HG03097 (cell line): ENCODE data around the gene FANCM.

Source experiments
- ATAC-seq: cut with Tn5 transposase; IDR thresholded peaks from one replicate; pipeline ENCODE4 v1.9.1; 2021; ENCODE audit not compliant: unreplicated experiment, low FRiP score

The FANCM gene, protein sequence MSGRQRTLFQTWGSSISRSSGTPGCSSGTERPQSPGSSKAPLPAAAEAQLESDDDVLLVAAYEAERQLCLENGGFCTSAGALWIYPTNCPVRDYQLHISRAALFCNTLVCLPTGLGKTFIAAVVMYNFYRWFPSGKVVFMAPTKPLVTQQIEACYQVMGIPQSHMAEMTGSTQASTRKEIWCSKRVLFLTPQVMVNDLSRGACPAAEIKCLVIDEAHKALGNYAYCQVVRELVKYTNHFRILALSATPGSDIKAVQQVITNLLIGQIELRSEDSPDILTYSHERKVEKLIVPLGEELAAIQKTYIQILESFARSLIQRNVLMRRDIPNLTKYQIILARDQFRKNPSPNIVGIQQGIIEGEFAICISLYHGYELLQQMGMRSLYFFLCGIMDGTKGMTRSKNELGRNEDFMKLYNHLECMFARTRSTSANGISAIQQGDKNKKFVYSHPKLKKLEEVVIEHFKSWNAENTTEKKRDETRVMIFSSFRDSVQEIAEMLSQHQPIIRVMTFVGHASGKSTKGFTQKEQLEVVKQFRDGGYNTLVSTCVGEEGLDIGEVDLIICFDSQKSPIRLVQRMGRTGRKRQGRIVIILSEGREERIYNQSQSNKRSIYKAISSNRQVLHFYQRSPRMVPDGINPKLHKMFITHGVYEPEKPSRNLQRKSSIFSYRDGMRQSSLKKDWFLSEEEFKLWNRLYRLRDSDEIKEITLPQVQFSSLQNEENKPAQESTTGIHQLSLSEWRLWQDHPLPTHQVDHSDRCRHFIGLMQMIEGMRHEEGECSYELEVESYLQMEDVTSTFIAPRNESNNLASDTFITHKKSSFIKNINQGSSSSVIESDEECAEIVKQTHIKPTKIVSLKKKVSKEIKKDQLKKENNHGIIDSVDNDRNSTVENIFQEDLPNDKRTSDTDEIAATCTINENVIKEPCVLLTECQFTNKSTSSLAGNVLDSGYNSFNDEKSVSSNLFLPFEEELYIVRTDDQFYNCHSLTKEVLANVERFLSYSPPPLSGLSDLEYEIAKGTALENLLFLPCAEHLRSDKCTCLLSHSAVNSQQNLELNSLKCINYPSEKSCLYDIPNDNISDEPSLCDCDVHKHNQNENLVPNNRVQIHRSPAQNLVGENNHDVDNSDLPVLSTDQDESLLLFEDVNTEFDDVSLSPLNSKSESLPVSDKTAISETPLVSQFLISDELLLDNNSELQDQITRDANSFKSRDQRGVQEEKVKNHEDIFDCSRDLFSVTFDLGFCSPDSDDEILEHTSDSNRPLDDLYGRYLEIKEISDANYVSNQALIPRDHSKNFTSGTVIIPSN (N-terminal part only)

GRCh38 chr14:45135659-45136395 is at the start of gene FANCM:
Gene FANCM (plus strand): TSS chr14:45135930. CDS start chr14:45136032, 102 bp downstream.
- peak; percentile 47 for ATAC-seq

- ATAC-seq, result no peak
Measured at GRCh38 chr14:45089813-45090212, 45.9 kb upstream of the FANCM start.

GRCh38 chr14:45091710-45092109 is 44.0 kb upstream of the FANCM start:
- no peak for ATAC-seq

DNA sequence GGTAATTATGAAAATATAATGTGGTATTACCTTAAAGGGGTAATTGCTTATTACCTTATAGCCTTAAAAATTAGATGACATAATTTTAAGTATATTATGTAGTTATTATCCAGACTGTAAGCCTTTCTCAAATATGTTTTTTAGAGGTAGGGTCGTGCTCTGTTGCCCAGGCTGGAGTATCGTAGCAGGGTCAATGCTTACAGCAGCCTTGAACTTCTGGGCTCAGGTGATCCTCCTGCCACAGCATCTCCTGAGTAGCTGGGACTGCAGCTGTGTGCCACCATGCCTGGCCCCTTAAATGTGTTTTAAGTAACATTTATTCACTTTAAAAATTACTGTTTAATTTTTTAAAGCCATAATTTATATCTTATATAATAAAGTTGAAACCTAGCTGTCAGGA is 41.5 kb upstream of the FANCM start:
- ATAC-seq, result no peak

DNA sequence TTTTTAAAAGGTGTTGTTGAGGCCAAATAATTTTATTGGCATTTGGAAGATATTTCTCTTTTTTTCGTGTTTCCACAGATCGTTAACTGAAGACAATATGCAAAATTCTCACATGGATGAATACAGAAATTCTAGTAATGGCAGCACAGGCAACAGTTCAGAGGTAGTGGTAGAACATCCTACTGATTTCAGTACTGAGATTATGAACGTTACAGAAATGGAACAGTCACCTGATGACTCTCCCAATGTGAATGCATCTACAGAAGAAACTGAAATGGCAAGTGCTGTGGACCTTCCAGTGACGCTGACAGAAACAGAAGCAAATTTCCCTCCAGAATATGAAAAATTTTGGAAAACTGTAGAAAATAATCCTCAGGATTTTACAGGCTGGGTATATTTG is 40.6 kb upstream of the FANCM start:
- ATAC-seq, result no peak

GRCh38 chr14:45096218-45096617 is 39.5 kb upstream of the FANCM start:
- no peak for ATAC-seq

DNA sequence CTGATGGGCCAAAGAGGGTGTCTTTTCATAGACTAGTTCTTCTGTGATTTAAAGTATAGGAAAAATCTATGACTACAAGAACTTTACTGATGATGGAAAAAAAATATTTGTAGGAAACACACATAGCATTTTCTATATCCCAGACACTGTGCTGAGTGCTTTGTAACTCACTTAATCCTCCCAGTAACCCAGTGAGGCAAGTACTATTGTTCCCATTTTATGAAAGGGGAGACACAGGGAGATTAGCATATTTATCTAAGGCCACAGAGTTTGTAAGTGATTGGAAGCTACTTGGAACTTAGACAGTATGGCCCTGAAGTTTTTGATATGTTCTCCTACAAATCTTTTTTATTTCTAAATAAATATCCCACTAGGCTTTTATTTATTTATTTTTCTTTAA is 31.9 kb upstream of the FANCM start:
- ATAC-seq, result no peak

DNA sequence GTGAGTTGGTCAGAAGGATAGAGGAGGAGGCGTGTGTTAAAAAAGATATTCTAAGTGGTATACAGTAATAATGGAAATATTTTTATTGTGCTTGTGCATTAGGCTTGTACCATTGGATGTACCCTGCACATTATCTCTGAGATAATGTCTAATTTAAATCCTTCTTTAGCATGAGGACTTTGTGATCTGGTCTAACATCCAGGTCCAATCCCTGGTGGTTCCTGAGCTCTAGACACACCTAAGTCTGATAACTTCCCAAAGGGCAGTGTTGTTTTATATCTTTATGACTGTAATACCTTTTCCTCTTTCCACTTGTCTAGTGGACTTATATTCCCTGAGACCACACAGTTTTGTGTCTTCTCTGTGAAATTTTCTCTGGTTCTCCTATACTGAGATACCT is 31.2 kb upstream of the FANCM start:
- ATAC-seq, result no peak

- ATAC-seq, result no peak
Measured at GRCh38 chr14:45112896-45113781, 22.6 kb upstream of the FANCM start.

DNA sequence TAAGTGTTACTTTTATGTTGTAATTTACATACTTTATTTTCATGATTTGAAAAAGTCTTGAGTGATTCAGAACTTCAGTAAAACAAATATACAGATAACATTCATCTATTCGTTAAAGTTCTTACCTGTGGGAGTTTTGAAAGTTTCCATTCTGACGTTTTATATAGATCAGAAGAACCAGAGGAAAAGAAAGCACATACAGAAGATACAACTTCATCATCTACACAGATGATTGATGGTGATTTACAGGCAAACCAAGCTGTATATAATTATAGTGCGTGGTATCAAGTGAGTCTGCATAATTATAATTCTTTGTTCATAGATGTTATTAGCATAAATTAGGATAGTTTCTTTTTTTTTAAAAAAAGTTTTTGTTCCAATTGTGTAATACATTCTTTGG is 21.4 kb upstream of the FANCM start:
- ATAC-seq, result no peak

DNA sequence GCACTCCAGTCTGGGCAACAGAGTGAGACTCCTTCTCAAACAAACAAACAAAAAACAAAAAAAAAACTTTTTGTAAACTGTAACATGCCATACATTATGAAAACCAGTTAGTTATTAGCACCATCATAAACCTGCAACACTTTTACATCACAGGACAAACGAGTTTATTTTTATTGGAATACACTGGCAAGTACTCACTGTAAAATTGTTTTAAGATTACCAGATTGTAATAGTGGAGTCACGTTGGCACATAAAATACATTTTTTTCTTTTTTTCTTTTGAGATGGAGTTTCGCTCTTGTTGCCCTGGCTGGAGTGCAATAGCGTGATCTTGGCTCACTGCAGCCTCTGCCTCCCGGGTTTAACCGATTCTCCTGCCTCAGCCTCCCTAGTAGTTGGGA is 17.1 kb upstream of the FANCM start:
- ATAC-seq, result no peak

GRCh38 chr14:45120096-45120495 is 15.6 kb upstream of the FANCM start:
- ATAC-seq, result no peak

- no peak for ATAC-seq
Measured at GRCh38 chr14:45123271-45123670, 12.5 kb upstream of the FANCM start.

GRCh38 chr14:45125754-45126153 is 10.0 kb upstream of the FANCM start:
- no peak for ATAC-seq

DNA sequence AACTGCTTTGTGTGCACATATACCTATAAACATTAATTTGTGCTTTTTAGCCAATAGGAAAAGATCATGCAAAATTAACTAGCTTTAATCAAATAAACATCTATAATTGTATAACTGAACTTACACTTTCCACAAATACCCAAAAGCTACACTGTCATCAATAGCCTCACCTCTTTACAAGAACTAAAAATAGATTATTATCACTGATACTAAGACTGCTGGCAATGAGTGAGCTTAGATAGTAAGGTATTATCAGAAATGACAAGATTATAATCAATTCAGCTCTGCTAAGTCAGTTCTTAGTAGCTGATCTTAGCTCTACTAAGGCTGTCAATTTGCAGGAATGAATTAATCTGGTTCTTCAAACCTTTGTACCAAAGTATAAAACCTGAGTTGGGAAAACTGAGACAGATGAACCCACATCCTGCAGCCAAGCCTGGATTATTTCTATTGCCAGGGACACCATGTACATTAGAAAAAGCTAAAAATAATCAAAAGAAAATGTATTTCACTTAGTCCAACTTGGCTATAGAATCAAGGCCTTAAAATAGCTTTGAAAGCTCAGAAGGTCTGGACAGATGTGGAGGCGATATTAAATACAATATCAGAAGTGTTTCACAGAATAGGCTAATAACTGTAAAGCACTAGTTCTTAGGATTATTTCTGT is 6.6 kb upstream of the FANCM start:
- ATAC-seq, result no peak

- ATAC-seq, result no peak
Measured at GRCh38 chr14:45133683-45134050, 2.1 kb upstream of the FANCM start.

DNA sequence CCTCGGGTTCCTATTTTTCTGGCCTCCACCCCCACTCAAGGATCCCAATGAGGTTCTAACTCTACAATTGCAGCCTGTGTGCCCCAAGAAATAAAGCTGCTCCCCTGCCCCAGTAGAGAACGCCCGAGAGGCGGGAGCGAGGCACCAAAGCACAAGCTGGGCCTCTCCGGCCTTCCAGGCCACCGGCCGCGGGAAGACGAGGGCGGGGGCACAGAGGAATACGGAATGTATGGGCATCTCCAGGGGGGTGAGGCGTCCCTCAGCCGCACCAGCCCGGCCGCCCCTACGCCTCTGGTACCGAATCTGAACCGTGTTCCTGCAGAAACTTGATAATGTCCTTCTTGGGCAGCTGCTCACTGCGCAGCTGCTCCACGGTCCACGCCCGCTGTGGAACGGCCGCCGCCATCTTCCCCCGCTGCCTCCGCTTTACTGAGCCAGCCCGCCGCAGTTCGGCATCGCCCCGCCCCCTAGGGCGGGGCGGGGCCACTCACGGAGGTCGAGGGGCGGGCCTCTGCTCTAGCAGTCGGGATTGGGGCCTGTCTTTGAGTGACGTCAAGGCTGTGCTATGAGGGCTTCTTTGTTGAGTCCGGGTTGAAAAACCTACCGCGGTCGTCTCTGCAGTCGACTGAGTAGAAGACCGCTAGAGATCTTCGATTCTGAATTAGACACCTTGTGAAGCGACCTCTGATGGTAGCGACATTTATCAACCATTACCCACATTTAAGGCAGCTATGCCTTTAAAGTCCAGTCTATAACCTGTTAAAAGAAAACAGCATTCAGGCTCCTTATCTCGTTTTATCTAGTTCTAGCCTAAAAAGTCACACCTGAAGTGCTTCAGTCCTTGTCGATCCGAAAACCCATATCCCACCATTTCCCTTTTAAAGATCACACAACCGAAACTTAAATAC is 1.4 kb upstream of the FANCM start, which contains the start of gene FKBP3:
Gene FKBP3 (minus strand): TSS at position 431 of the 908 bp plus-strand sequence. CDS start 25 bp downstream, at position 406.
- ATAC-seq, result peak; percentile 90

DNA sequence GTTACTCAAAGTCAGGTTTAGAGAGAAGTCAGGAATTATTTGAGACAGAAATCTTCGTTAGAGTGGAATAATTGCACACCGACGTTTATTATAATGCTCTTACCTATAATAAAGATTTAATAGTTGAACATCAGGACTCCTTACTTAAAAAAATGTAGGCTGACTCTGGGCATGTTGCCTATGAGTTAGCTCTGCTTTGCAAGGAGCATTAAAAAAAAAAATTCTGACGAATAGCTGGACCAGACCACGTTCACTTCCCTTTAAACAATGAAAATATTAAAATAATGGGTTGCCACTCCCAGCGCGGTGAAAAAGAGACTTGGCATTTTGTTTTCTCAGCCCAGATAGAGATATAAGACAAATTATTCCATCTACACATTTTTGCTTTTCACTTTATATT is 574 bp upstream of the FANCM start:
- no peak for ATAC-seq
